Fibroblast of skin of right quadriceps (primary cell): ENCODE measurements around the gene DBR1.
A peak's percentile ranks its signal among the peaks of the same experiment; 100 is the strongest.

Experiments
- DNase-seq: peaks from one replicate; pipeline ENCODE4 v3.0.0-alpha.2; 2013

Gene DBR1

DNA sequence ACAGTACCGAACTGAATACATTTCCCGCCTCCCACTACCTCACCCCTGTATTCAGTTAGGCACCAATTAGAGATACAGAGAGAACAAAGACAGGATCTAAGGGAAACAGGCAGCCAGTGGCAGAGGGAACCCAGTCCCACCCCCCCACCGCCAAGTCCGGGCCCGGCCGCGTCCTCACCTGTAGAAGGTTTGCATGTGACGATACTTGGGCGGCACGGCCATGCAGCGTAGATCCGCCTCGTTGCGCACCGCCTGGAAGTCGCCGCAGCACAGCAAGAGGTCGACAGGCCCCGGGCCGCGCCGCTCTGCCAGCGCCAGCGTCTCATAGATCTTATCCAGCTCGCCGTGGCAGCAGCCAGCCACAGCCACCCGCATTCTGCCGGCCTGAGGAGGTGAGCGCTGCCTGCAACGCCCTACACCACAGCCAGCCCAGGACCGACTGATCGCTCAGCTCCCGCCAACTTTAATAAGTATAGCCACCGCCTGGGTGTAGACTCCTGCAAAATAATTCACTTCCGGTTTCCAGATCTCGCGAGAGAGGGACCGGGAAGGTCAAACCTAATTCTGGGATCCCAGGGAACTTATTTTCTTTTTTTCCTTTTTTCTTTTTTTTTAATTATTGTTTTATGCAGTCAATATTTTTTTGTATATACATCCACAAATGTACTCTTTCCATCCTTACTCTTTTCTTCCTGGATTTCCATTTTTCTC lies at the start of gene DBR1:
TSS of gene DBR1 (minus strand) at position 501 of the 711 bp plus-strand sequence. CDS start at position 375, 126 bp downstream.
- peak; percentile 86 for DNase-seq

DNA sequence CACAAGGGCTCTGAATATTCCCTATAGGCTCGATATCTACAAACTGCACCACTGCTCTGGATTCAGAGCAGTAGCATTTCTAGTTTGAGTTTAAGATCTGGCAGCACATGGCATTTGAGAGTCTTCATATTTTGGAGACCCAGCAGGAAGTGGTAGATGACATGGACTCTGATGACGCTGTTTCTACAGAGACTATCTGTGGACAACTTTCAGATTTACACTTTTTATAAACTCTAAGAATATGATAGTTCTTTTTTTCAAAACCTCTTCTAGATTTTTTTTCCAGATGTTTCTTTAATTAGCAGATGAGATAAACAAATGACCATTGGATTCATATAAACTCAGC lies 48.2 kb upstream of the DBR1 start:
- no peak for DNase-seq

GRCh38 chr3:138222131-138222941 lies 47.6 kb upstream of the DBR1 start:
- no peak for DNase-seq

DNA sequence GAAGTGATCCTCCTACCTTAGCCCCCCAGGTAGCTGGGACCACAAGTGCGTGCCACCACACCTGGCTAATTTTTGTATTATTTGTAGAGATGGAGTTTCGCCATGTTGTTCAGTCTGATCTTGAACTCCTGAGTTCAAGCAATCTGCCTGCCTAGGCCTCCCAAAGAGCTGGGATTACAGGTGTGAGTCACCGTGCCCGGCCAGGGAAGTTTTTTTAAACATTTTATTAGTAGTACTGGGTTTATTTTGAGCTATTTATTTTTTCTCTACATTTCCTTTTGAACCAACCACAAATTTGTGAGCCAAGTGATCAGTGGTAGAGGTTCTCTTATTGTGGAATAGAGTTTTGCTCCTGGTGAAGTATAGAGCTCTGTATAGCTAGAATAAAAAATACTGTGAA lies 46.1 kb upstream of the DBR1 start:
- DNase-seq, result no peak

DNA sequence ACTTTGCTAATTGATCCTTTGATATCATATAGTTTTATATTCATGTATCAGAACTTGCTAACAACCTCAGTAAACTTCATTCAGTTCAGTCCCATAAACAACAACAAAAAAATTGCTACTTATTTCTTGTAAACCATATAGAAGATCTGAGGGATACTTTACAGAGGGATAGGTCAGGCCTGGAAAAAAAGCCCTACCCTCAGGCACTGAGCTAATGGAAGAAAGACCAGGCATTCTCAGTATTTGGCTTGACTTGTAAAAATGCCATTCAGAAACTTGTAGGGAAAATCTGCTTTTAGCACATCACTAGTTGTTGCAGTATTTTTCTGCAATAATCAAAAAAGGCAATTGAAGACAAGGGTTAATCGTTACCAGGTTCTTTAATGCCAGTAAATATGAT lies 45.5 kb upstream of the DBR1 start:
- DNase-seq, result no peak

GRCh38 chr3:138219255-138219654 lies 44.5 kb upstream of the DBR1 start:
- DNase-seq, result no peak

DNA sequence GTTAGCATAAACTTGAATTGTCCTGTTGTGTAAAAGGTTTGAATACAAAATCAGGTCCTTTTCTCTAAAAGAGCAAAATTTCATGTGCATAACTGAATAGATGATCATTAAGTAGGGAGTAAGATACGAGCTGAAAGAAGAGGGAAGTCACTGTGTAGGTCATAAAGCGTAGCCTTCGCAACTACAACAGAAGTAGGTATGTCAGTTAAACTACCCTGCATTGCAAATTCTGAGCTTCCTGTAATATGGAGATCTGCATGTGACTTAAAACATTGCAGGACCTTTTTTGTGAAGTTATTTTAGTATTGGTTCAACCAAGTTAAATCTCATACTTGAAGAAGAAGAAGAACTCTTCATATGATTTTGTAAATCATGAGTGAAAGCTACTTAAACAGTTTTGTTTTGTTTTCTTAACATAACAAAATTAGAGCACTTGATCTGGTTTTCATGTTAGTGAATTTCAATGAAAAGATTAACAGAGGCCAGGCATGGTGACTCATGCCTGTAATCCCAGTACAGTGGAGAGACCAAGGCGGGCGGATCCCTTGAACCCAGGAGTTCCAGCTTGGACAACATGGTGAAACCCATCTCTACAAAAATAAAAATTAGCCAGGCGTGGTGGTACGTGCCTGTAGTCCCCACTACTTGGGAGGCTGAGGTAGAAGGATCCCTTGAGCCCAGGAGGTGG lies 38.8 kb upstream of the DBR1 start:
- no peak for DNase-seq

GRCh38 chr3:138210528-138210927 lies 35.8 kb upstream of the DBR1 start:
- DNase-seq, result no peak

DNA sequence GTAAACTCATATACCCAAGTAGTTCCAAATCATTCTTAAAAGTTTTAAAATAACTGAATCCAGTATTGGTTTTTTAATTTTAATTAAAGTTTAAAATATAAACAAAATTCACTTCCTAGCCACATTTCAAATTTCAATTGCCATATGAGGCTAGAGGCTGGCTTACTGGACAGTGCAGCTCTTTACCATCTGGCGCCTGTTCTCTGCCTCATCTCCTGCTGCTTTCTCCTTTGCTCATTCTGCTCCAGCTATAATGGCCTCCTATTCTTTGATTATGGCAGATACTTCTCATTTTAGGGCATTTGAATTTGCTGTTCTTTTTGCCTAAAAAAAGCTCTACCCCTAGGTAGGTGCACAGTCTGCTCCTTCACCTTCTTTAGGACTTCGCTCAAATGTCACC lies 31.5 kb upstream of the DBR1 start:
- no peak for DNase-seq

DNA sequence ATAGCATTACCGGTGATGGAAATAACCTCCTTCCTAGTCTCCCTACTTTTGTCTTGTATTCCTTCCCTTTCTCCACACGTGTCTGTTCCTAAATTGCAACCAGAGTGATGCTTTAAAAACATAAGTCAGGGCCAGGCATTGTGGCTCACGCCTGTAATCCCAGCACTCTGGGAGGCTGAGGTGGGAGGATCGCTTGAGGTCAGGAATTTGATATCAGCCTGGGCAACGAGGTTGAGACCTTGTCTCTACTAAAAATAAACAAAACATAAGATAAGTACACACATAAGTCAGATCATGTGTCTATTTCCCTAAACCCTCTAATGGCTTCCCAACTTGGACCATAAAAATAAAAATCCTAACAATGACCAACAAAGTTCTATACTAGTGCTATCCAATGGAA lies 30.8 kb upstream of the DBR1 start:
- DNase-seq, result no peak

- DNase-seq, result no peak
Observed at GRCh38 chr3:138203938-138204337, 29.2 kb upstream of the DBR1 start.

DNA sequence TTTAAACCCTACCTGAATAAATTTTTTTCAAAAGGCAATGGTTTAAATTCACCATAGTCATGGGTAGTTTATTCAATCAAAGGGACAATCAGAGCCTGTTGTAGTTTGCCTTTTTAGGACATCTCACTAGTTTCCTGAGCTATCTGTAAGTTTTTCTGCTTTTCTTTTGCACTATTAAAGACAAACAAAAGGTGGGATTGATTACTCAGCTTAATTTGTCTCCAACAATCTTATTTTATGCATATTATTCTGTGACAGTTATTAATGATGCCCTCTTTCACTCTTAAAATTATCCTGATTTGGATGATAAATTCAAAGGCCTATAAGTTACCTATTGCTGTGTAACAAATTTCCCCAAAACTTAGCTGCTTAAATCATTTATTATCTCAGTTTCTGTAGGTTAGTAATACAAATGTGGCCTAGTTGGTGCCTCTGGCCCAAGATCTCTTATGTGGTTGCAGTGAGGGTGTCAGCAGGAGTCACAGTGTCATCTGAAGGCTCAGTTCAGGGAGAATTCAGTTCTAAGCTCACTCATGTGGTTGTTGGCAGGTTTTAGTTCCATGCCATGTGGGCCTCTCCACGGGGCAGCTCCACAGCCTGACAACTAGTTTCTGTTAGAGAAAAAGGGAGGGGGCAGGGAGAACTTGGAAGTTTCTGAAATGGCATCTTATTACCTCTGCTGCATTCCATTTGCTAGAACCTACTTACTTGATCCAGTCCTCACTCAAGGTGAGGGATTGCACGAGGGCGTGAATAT lies 28.4 kb upstream of the DBR1 start:
- no peak for DNase-seq

GRCh38 chr3:138200424-138200823 lies 25.7 kb upstream of the DBR1 start:
- DNase-seq, result no peak

DNA sequence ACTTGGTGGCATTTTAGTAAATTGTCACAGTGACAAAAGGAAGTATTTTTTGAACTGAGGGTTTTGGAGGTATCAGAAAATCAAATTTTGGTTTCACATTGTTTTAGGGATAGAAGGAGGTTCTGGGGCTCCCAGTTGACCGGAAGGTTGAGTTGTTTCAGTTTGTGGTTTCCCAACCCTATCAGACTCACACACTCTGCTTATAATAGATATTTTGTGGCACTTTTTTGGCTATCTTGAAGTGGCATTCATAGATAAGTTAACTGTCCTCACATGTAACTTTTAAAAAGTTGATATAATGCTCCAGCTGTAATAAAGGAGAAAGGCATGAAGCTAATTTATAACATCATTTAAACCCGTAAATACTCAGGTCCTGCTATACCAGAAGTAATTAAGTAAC lies 25.1 kb upstream of the DBR1 start:
- DNase-seq, result no peak

DNA sequence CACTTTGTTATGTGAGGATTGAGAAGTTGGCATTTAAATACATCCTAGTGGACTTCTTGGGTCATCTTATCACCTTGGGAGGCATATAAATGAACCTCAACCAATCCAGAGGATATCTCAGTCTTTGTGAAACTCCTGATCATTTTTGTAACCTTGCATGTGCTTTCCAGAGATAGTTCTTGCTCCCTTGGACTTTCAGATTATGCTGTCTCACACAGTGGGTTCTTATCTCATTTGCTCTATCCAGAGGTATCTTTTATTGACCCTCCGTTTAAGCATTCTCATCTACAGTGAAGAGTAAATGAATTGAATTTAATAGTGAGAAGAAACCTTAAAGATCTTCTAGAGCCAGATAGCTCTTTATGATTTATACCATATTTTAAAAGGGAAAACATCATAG lies 22.8 kb upstream of the DBR1 start:
- no peak for DNase-seq

DNA sequence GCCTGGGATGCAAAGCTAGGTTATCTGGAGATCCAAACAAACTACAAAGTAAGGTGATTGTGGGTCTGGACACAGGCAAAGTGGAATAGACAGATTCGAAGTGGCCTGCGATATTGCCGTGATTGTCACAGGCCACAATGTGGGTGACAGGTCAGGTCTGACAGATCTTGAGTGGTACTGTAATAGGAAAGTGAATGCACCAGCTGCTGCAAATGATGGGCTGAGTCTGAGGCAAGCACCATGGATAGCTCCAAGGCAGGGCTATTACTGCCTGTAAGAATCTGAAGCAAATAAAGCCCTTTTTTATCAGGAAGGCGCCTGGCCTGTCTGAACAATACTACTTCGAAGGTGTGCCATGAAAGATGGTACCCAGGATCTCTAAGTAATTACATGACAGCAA lies 22.3 kb upstream of the DBR1 start:
- peak; percentile 6 for DNase-seq

DNA sequence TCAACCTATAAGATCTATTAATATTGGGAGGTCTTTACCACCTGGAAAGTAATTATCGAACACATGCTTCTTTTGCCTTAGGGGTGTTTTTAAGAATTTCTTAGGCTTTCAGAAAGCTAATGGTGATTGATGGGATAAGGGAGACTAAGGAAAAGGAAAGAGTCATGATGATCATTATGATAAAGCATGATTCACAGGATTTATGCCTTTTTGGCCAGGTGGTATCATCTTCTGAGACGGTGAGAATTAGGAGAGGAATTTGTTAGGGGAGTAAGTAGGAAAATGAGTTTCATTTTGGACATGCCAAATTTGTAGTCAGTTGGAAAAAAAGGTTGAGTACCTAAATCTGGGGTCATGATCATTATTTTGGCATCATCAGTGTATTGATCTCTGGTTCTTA lies 21.3 kb upstream of the DBR1 start:
- no peak for DNase-seq

GRCh38 chr3:138195481-138195880 lies 20.8 kb upstream of the DBR1 start:
- DNase-seq, result no peak

- DNase-seq, result peak; percentile 47
Observed at GRCh38 chr3:138188013-138188730, 13.5 kb upstream of the DBR1 start.

GRCh38 chr3:138187296-138188012 lies 12.7 kb upstream of the DBR1 start, which contains the start of gene ARMC8:
Gene ARMC8, plus strand, starts transcription at chr3:138187301. Its CDS starts 254 bp downstream, at chr3:138187555.
- DNase-seq, result peak; percentile 31

DNA sequence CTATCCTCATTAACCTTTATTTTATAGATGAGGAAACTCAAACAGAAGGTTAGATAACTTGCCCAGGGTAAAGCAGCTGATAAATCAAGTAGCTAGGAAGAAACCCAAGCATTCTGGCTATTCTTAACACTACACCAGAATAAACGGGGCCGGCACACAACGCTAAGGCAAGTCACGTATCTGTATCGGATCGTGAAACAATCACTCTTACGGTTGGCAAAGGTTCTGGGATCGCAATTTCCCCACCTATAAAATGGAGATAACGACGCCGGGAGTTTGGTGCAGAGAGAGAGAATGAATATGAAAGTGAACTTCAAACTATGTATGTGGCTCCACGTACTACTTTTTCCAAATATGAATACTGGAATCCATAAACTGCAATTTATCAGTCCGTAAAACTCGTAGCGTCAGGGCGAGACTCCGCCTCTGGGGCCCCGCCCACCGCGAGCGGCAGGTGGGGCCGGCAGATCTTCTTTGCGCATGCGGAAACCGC lies 12.1 kb upstream of the DBR1 start:
- DNase-seq, result peak; percentile 83

- no peak for DNase-seq
Observed at GRCh38 chr3:138186221-138186620, 11.5 kb upstream of the DBR1 start.
